Measurements from ENCODE around the gene MAGI1.

Gene MAGI1

DNA sequence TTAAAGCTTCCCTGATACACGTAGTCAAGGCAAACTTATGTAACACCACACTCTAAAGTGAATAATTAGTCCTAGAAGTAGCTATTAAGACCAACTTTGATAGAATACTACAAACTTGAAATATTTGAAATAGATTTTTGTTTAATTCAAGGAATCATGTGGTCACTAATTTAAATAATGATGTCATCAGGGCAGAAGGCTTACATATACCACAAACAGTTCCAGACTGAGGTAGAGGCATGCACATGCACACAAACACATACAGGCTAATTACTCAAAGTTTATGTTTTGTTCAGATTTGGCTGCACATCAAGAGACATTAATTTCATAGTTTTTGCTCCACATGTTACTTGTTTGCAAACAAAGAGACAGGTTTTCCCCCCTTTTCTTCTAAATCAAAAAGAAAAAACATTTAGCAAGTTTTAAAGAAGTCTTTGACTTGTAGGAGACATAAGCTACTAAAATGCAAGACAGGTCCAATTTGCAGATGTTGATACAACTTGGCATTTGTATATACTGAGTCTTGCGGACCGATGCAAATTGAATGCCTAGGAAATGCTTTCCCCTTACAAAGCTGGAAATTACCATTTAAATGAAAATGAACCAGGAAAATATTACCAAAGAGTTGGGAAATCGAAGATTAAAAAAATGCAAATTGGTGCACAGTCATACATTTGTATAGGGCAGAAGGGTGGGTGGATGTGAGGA lies 594.8 kb downstream of the MAGI1 start:
- DNase-seq, result no peak

GRCh38 chr3:65439641-65440284 lies 599.0 kb downstream of the MAGI1 start:
- peak; percentile 36 for DNase-seq

DNA sequence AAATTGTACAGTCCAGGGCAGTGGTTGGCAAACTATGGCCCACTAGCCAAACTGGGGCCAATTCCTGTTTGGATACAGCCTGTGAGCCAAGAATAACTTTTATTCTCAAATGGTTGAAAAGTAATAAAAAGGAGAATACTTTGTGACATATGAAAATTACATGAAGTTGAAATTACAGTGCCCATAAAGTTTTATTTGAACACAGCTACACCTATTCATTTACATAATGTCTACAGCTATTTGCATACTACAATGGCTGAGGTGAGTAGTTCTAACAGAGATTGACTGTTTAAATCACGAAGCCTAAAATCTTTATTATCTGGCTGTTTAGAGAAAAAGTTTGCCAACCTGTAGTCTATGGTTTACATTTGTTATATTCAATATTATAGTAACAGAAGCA lies 600.1 kb downstream of the MAGI1 start:
- no peak for DNase-seq

- no peak for DNase-seq
These were observed 600.6 kb downstream of the MAGI1 start for GRCh38 chr3:65438096-65438495.

GRCh38 chr3:65436580-65436979 lies 602.1 kb downstream of the MAGI1 start:
- DNase-seq, result no peak

GRCh38 chr3:65433480-65433879 lies 605.2 kb downstream of the MAGI1 start:
- no peak for DNase-seq

- DNase-seq, result no peak
These were observed 606.2 kb downstream of the MAGI1 start for GRCh38 chr3:65432388-65433003.

- no peak for DNase-seq
These were observed 612.8 kb downstream of the MAGI1 start for GRCh38 chr3:65425880-65426279.

DNA sequence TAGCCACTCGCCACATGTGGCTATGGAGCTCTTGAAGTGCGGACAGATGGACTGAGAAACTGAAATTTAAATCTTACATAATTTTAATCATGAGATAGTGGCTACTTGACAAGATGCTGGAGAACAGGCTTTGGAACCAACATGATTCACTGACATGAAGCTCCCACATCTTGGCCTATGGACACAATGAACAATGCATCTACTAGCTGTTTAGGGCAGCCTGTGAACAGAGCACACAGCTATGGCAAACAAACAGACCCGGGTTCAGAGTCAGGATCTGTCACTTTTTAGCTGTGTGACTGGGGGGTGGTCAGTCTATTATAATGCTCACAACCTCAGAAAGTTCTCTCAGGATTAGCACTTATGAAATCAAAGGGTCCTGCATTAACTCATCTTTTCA lies 616.6 kb downstream of the MAGI1 start:
- no peak for DNase-seq

DNA sequence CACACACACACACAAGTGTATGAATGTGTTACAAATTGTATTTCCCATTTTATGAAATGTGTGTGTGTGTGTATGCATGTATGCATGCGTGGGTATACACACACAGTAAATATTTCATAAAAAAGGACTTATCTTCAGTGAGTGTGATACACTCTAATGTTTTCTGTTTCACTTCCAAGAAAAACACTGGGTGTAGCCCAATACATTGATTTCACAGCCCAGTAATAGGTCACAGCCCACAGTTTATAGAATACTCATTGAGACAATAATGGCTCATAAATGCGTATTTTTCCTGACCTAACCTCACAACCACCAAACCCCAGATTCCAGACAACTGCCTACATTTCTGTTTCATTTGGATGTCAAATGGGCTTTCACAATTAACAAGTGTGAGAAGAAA lies 619.5 kb downstream of the MAGI1 start:
- DNase-seq, result no peak

DNA sequence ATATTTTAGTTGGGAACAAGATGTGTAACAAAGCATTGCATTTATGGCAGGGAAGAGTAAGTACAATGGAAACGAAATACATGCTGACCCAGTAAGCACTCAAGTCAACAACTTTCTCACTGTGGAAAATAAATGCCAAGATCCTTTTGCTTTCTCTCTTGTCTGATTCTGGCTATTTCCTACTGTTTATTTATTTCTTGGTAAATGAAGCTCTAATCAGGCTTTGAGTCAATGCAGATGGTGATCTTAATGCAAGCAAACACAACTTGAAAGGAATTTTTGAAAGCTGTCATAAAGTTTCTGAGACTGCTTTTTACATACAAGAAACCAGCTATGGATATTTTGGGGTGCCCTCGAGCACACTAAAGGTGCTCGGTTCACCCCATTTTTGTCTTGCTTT lies 624.8 kb downstream of the MAGI1 start:
- DNase-seq, result no peak

DNA sequence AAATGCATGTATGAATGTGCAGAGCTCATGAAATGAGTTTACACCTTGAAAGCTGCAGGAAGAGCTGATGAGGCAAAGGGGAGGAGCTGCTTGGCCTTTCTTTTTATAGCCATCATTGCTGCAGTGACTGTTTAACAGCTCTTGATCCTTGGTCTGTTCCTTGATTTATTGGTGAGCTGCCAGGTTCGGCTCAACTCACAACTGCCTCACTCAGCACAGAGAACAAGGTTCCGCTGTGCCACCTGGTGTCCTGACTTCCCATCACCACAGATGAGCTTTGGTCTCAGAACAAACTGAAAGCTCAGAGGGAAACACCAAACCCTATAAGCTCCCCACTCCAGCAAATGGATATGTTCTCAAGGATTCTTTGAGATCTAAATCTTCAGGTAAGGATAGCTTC lies 626.1 kb downstream of the MAGI1 start:
- peak; percentile 1 for DNase-seq

- DNase-seq, result no peak
These were observed 627.4 kb downstream of the MAGI1 start for GRCh38 chr3:65411367-65411766.

GRCh38 chr3:65409176-65409569 lies 629.5 kb downstream of the MAGI1 start:
- DNase-seq, result no peak

DNA sequence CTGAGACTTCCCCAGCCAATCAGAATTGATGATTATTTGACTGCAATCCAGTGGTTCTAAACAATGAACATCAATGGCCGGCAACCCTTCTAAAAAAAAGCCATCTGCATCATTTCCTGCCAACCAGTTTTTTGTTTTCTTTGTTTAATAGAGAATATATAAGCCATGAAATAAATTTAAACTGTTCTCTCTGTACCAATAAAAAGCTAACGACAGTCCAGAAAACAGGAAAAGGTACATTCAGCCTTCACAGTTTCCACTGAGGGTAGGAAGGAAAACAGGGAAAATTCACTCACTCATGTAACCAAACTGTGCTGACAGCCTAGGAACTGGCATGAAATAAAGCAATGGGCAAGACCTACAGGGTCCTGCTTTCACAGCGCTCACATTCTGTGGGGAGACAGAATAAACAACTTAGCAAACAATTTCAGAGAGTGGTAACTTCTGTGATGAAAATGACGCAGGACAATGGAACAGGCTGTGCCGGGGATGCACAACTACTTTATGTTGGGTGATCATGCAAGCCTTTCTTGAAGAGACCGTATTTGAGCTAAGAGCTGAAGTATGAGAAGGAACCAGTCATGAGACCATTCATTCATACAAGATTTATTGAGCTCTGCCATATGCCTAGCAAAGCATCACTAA lies 630.1 kb downstream of the MAGI1 start:
- DNase-seq, result no peak

DNA sequence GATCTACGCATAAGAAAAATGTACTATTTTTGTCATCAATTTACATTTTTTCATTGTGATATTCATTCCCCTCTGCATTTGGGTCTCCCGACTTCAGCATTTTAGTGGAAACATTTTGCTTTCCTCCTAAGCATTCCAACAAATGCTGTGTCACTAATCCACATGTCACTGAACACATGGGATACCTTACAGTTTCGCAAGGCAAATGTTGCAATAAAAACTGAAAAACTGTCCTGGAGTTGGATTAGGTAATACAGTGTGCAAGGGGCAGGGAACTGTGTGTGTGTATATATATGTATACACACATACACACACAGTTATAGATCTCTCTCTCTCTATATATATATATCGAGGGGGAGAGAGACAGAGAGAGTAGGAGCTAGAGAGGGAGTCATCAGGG lies 632.2 kb downstream of the MAGI1 start:
- DNase-seq, result no peak

- no peak for DNase-seq
These were observed 636.1 kb downstream of the MAGI1 start for GRCh38 chr3:65402597-65402996.

GRCh38 chr3:65401359-65402305 lies 637.1 kb downstream of the MAGI1 start:
- no peak for DNase-seq

GRCh38 chr3:65400899-65401298 lies 637.8 kb downstream of the MAGI1 start:
- no peak for DNase-seq

GRCh38 chr3:65398953-65399352 lies 639.8 kb downstream of the MAGI1 start:
- DNase-seq, result no peak

GRCh38 chr3:65396078-65396477 lies 642.6 kb downstream of the MAGI1 start:
- no peak for DNase-seq

- DNase-seq, result no peak
These were observed 647.6 kb downstream of the MAGI1 start for GRCh38 chr3:65391068-65391467.

GRCh38 chr3:65385805-65386204 lies 652.9 kb downstream of the MAGI1 start:
- DNase-seq, result no peak
